GOT3 (cell line): ENCODE results near the gene PODN.

Experiments
- DNase-seq: peaks from one replicate; lab custom pipeline; 2025; ENCODE audit warnings: mixed read lengths; lab: John Stamatoyannopoulos, UW

PODN gene

GRCh38 chr1:53050310-53050709, 11.7 kb upstream of the PODN start:
- DNase-seq, result no peak

GRCh38 chr1:53051676-53052075, 10.3 kb upstream of the PODN start:
- DNase-seq, result no peak

- no peak for DNase-seq
These were observed 4.9 kb upstream of the PODN start for GRCh38 chr1:53057127-53057526.

GRCh38 chr1:53060579-53060978, 1.4 kb upstream of the PODN start:
- DNase-seq, result no peak

GRCh38 chr1:53061123-53061858, 722 bp upstream of the PODN start:
- no peak for DNase-seq

- no peak for DNase-seq
These were observed 937 bp downstream of the PODN start for GRCh38 chr1:53062708-53063591.

- DNase-seq, result no peak
These were observed 1.9 kb downstream of the PODN start for GRCh38 chr1:53063744-53064515.

GRCh38 chr1:53065391-53065790, 3.4 kb downstream of the PODN start:
- no peak for DNase-seq

- DNase-seq, result no peak
These were observed 4.5 kb downstream of the PODN start for GRCh38 chr1:53066488-53066887.

GRCh38 chr1:53066891-53067738, 5.1 kb downstream of the PODN start:
- no peak for DNase-seq

- DNase-seq, result no peak
These were observed 5.9 kb downstream of the PODN start for GRCh38 chr1:53067886-53068285.

- DNase-seq, result no peak
These were observed 6.5 kb downstream of the PODN start for GRCh38 chr1:53068314-53069099.

- DNase-seq, result no peak
These were observed 7.3 kb downstream of the PODN start for GRCh38 chr1:53069265-53069662.

GRCh38 chr1:53069663-53070327, 7.8 kb downstream of the PODN start:
- no peak for DNase-seq

- no peak for DNase-seq
These were observed 8.6 kb downstream of the PODN start for GRCh38 chr1:53070621-53071020.

GRCh38 chr1:53071167-53071865, 9.3 kb downstream of the PODN start:
- no peak for DNase-seq

- DNase-seq, result no peak
These were observed 9.9 kb downstream of the PODN start for GRCh38 chr1:53071915-53072314.

GRCh38 chr1:53073287-53073686, 11.3 kb downstream of the PODN start:
- DNase-seq, result no peak

GRCh38 chr1:53073868-53074311, 11.9 kb downstream of the PODN start:
- no peak for DNase-seq
